ENCODE results near the gene MT3.

Gene MT3

DNA sequence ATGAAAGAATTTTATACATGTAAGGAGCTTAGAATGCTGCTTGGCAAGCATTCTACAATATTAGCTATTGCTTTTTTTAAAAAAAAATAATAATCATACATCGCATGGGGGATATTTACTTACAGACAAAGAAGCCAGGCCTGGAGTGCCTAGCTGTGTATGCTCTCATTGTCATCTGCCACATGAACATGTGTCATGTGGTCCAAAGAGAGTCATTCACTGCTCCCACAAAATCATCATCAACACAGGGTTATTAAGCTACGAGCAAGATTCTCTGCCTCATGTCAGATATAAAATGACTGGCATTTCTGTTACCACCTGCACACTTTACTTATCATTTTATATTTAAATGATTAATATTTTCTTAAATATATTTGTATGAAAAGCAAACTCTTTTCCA is 34.3 kb downstream of the MT3 start:
- ATAC-seq = no peak

DNA sequence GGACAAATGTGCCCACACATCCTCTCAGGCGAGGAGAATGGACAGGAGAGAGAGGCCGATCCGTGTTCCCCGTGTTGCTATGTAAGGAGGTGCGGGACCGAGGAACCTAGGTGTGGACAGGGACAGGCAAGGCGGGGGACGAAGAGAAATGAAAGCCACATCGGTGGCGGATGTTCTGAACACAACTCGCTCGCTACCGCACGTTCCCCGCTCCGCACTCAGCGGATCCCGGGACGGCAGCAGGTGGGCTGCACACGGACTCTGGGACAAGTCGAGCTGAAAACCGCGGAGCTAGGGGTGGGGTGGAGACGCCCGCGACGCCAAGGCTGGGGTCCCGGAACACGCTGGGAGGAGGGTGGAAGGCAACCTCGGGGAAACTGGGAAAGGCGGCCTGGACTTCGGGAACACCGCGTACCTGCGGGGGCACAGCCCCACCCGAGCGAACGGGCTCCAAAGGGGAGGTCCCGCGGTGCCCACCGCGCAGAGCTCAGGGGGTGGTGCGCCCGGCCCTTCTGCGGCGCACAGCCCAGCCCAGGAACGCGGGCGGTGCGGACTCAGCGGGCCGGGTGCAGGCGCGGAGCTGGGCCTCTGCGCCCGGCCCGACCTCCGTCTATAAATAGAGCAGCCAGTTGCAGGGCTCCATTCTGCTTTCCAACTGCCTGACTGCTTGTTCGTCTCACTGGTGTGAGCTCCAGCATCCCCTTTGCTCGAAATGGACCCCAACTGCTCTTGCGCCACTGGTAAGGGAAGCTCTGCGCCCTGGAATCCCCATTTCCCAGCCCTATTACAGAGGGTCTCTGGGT is 36.0 kb downstream of the MT3 start, which contains the start of gene MT1E:
MT1E (plus strand) TSS at position 642 of the 803 bp plus-strand sequence; CDS start at position 713, 71 bp downstream.
- ATAC-seq = peak; percentile 89
- TF ChIP-seq GLIS3 (CRISPR knock-in tag; IDR thresholded peaks at IDR 0.05) (no peak), ZC3H10 (CRISPR knock-in tag; IDR thresholded peaks at IDR 0.05) (no peak), RARB (CRISPR knock-in tag; IDR thresholded peaks at IDR 0.05) (no peak), POU6F1 (CRISPR knock-in tag; IDR thresholded peaks at IDR 0.05; ENCODE audit: borderline replicate concordance, low read depth) (no peak), TCF4 (CRISPR knock-in tag; IDR thresholded peaks at IDR 0.05; ENCODE audit: borderline replicate concordance) (no peak), ZFP30 (CRISPR knock-in tag; IDR thresholded peaks at IDR 0.05) (no peak)

More for the DNA sequence above, 34.3 kb downstream of the MT3 start:
- no peak for TF ChIP-seq TOX (CRISPR knock-in tag; IDR thresholded peaks at IDR 0.05; ENCODE audit: borderline replicate concordance)
- TF ChIP-seq CSRNP3 (CRISPR knock-in tag; IDR thresholded peaks at IDR 0.05) = no peak
- no peak for TF ChIP-seq ESRRG (CRISPR knock-in tag; IDR thresholded peaks at IDR 0.05)
- TF ChIP-seq RARB (CRISPR knock-in tag; IDR thresholded peaks at IDR 0.05) = no peak
- TF ChIP-seq ZNF8 (CRISPR knock-in tag; IDR thresholded peaks at IDR 0.05) = no peak
- no peak for TF ChIP-seq ZFP30 (CRISPR knock-in tag; IDR thresholded peaks at IDR 0.05)
- no peak for TF ChIP-seq ISL1 (CRISPR knock-in tag; IDR thresholded peaks at IDR 0.05)
- no peak for TF ChIP-seq ZNF565 (CRISPR knock-in tag; conservative IDR thresholded peaks at IDR 0.05; ENCODE audit: low read depth)
- TF ChIP-seq GLIS3 (CRISPR knock-in tag; IDR thresholded peaks at IDR 0.05) = no peak
- TF ChIP-seq POU6F1 (CRISPR knock-in tag; IDR thresholded peaks at IDR 0.05; ENCODE audit: borderline replicate concordance, low read depth) = no peak
- TF ChIP-seq ZC3H10 (CRISPR knock-in tag; IDR thresholded peaks at IDR 0.05) = no peak
- TF ChIP-seq, protein P1, sequence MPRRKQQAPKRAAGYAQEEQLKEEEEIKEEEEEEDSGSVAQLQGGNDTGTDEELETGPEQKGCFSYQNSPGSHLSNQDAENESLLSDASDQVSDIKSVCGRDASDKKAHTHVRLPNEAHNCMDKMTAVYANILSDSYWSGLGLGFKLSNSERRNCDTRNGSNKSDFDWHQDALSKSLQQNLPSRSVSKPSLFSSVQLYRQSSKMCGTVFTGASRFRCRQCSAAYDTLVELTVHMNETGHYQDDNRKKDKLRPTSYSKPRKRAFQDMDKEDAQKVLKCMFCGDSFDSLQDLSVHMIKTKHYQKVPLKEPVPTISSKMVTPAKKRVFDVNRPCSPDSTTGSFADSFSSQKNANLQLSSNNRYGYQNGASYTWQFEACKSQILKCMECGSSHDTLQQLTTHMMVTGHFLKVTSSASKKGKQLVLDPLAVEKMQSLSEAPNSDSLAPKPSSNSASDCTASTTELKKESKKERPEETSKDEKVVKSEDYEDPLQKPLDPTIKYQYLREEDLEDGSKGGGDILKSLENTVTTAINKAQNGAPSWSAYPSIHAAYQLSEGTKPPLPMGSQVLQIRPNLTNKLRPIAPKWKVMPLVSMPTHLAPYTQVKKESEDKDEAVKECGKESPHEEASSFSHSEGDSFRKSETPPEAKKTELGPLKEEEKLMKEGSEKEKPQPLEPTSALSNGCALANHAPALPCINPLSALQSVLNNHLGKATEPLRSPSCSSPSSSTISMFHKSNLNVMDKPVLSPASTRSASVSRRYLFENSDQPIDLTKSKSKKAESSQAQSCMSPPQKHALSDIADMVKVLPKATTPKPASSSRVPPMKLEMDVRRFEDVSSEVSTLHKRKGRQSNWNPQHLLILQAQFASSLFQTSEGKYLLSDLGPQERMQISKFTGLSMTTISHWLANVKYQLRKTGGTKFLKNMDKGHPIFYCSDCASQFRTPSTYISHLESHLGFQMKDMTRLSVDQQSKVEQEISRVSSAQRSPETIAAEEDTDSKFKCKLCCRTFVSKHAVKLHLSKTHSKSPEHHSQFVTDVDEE (CRISPR knock-in tag; IDR thresholded peaks at IDR 0.05) = no peak
- TF ChIP-seq TCF4 (CRISPR knock-in tag; IDR thresholded peaks at IDR 0.05; ENCODE audit: borderline replicate concordance) = no peak
- no peak for TF ChIP-seq ARNTL (CRISPR knock-in tag; IDR thresholded peaks at IDR 0.05; ENCODE audit: borderline replicate concordance, low read depth)
- TF ChIP-seq PATZ1 (CRISPR knock-in tag; IDR thresholded peaks at IDR 0.05; ENCODE audit: borderline replicate concordance) = no peak

GRCh38 chr16:56625943-56626654 is 36.8 kb downstream of the MT3 start:
- ATAC-seq = peak; percentile 28

More at GRCh38 chr16:56625943-56626654, 36.8 kb downstream of the MT3 start:
- no peak for TF ChIP-seq CSRNP3 (CRISPR knock-in tag; IDR thresholded peaks at IDR 0.05)
- TF ChIP-seq ESRRG (CRISPR knock-in tag; IDR thresholded peaks at IDR 0.05) = no peak
- no peak for TF ChIP-seq OSR1 (CRISPR knock-in tag; IDR thresholded peaks at IDR 0.05)
- TF ChIP-seq RARB (CRISPR knock-in tag; IDR thresholded peaks at IDR 0.05) = no peak
- TF ChIP-seq, protein P2, sequence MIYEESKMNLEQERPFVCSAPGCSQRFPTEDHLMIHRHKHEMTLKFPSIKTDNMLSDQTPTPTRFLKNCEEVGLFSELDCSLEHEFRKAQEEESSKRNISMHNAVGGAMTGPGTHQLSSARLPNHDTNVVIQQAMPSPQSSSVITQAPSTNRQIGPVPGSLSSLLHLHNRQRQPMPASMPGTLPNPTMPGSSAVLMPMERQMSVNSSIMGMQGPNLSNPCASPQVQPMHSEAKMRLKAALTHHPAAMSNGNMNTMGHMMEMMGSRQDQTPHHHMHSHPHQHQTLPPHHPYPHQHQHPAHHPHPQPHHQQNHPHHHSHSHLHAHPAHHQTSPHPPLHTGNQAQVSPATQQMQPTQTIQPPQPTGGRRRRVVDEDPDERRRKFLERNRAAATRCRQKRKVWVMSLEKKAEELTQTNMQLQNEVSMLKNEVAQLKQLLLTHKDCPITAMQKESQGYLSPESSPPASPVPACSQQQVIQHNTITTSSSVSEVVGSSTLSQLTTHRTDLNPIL (CRISPR knock-in tag; IDR thresholded peaks at IDR 0.05; ENCODE audit: low read depth) = no peak
- TF ChIP-seq ARNTL (CRISPR knock-in tag; IDR thresholded peaks at IDR 0.05; ENCODE audit: borderline replicate concordance, low read depth) = no peak
- TF ChIP-seq POU6F1 (CRISPR knock-in tag; IDR thresholded peaks at IDR 0.05; ENCODE audit: borderline replicate concordance, low read depth) = no peak
- TF ChIP-seq ZFP3 (CRISPR knock-in tag; IDR thresholded peaks at IDR 0.05) = no peak
- no peak for TF ChIP-seq BACH2 (CRISPR knock-in tag; IDR thresholded peaks at IDR 0.05; ENCODE audit: borderline replicate concordance)

Data from SK-N-SH treated with all-trans-retinoic acid at 6 μM for 48 hours (cell line).